Esophagus (tissue), 2 donors: ENCODE results near the gene NOL4. TPM values are rescaled to one million over a fixed set of nuclear protein-coding genes. Genes with fewer than 3 reads are reported as not detected.

Experiments used
- H3K27ac ChIP-seq, 2 donors: one replicate each; pipeline ENCODE4 v1.5.1; 2013; ENCODE audit warnings: low read depth in 2 of 2, mild to moderate bottlenecking in 2 of 2, inconsistent platforms in 1 of 2, low read length in 1 of 2, moderate library complexity in 1 of 2
- H3K27me3 ChIP-seq, 2 donors: one replicate each; pipeline ENCODE4 v1.6.1; 2013; ENCODE audit warnings: low read length in 2 of 2, control low read depth in 1 of 2, mild to moderate bottlenecking in 1 of 2; ENCODE audit not compliant: insufficient read depth in 2 of 2, control insufficient read depth in 1 of 2
- H3K36me3 ChIP-seq, 2 donors: one replicate each; pipeline ENCODE4 v1.6.1; 2013; ENCODE audit warnings: low read length in 1 of 2; ENCODE audit not compliant: control insufficient read depth in 2 of 2, insufficient read depth in 2 of 2
- H3K4me1 ChIP-seq, 2 donors: one replicate each; pipeline ENCODE4 v1.6.1; 2013; ENCODE audit warnings: low read length in 1 of 2; ENCODE audit not compliant: control insufficient read depth in 2 of 2, insufficient read depth in 2 of 2
- H3K4me3 ChIP-seq, 2 donors: one replicate each; pipeline ENCODE4 v1.5.1; 2013; ENCODE audit warnings: low read length in 2 of 2, mild to moderate bottlenecking in 2 of 2, low read depth in 1 of 2, moderate library complexity in 1 of 2
- H3K9me3 ChIP-seq, 2 donors: one replicate each; pipeline ENCODE4 v1.6.1; 2013; ENCODE audit warnings: mild to moderate bottlenecking in 2 of 2, low read depth in 1 of 2, low read length in 1 of 2, moderate library complexity in 1 of 2; ENCODE audit not compliant: control insufficient read depth in 2 of 2, insufficient read depth in 1 of 2
- WGBS, 2 donors: extraction: QIAGEN DNeasy Blood & Tissue Kit; methylation state at CpG; one replicate each; pipeline ENCODE4 v1.1.7; 2013; 5-methylcytosine and 5-hydroxymethylcytosine counted together
- polyA plus RNA-seq, 2 donors: library from polyadenylated mRNA; stranded (reverse); fragments of 200-250 nt; gene quantifications; one replicate each; pipeline ENCODE4 v1.2.3, GENCODE V29; 2013
- donor health status: healthy with polysubstance abuse.
- donor health status: Bipolar disorder and iron deficiency.

Gene NOL4
- polyA plus RNA-seq, 2 donors, result 0.02 TPM; not detected in 1

GRCh38 chr18:34196256-34196655 lies 28.5 kb downstream of the NOL4 start:
- no peak overlapping the region for H3K4me3 ChIP-seq
- no peaks in the 10 kb centered on the region for H3K36me3 ChIP-seq
- no peaks in the 10 kb centered on the region for H3K27me3 ChIP-seq
- no peaks in the 10 kb centered on the region for H3K9me3 ChIP-seq
- no peak overlapping the region for H3K27ac ChIP-seq
- no peaks in the 10 kb centered on the region for H3K4me1 ChIP-seq

- Histone ChIP-seq H3K4me3 (no peak overlapping the region), H3K9me3 (no peaks in the 10 kb centered on the region), H3K27me3 (no peaks in the 10 kb centered on the region), H3K27ac (no peak overlapping the region), H3K36me3 (no peaks in the 10 kb centered on the region), H3K4me1 (no peaks in the 10 kb centered on the region)
- WGBS, 2 donors, result 73 to 82% methylated on average over 3 of the region's 3 CpGs
These were observed 30.5 kb downstream of the NOL4 start for GRCh38 chr18:34194239-34194638.

- no peak overlapping the region for H3K4me3 ChIP-seq
- H3K27ac ChIP-seq, result no peak overlapping the region
- no peaks in the 10 kb centered on the region for H3K9me3 ChIP-seq
- no peaks in the 10 kb centered on the region for H3K27me3 ChIP-seq
- H3K4me1 ChIP-seq, result no peaks in the 10 kb centered on the region
- no peaks in the 10 kb centered on the region for H3K36me3 ChIP-seq
- WGBS, 2 donors, result 59 to 63% methylated on average over 3 of the region's 3 CpGs
These were observed 34.9 kb downstream of the NOL4 start for GRCh38 chr18:34189656-34190435.
